ENCODE data around the gene MYL12A. TPM values are rescaled to one million over a fixed set of nuclear protein-coding genes. Genes with fewer than 3 reads are reported as not detected.

The MYL12A gene
- total and polyA plus RNA-seq, 2 donors (not counting 3 experiments of a cell fraction or from before 2014, with no cell fraction given): 597 to 796 TPM

- H3K9me1 ChIP-seq (replicated peaks; ENCODE audit: control insufficient read depth, extremely low read depth, insufficient read depth, low read length): no peaks in the 10 kb centered on the region
- no TSS peak for BruUV-seq (replicated peaks)
- no peak for TF ChIP-seq MYC (IDR thresholded peaks at IDR 0.05; ENCODE audit: low read depth, low read length)
- no peaks in the 10 kb centered on the region for H3K36me3 ChIP-seq (ENCODE audit: control insufficient read depth in 2 of 2, extremely low read depth in 1 of 2, insufficient read depth in 2 of 2, low read length in 2 of 2)
- DNase-seq (ENCODE audit: low read depth, low spot score) (no peak), FAIRE-seq (no peak)
- H3K27ac ChIP-seq (ENCODE audit: insufficient read depth, low read depth, low read length): no peak overlapping the region
- no peak overlapping the region for H3K4me3 ChIP-seq (replicated peaks in 1 of 3; ENCODE audit: insufficient read depth in 1 of 3, low read depth in 1 of 3, low read length in 3 of 3)
- H3K9ac ChIP-seq (replicated peaks; ENCODE audit: extremely low read depth, insufficient read depth, low read length): no peak overlapping the region
- no peaks in the 10 kb centered on the region for H4K20me1 ChIP-seq (replicated peaks; ENCODE audit: control insufficient read depth, extremely low read depth, insufficient read depth, low read length)
- H3K4me1 ChIP-seq (ENCODE audit: control insufficient read depth, extremely low read depth, insufficient read depth, low read length): no peaks in the 10 kb centered on the region
- no peaks in the 10 kb centered on the region for H3K9me3 ChIP-seq (replicated peaks; ENCODE audit: control insufficient read depth, insufficient read depth, low read length)
- ChIA-PET POLR2A (no interaction called here), CTCF (interaction anchor here (1.2 to 1.3 kb wide), 2 partner anchors 22 to 361 kb away, joined by 3 to 4 read pairs; no protein-coding TSS in a partner anchor)
- dilution Hi-C loops (cut with MboI; ENCODE audit: extremely low pct_ligation_motif_present, low sequenced_read_pairs) (no loop called here), intact Hi-C loops (cut with micrococcal nuclease) (no loop called here)
- no peak overlapping the region for H2AFZ ChIP-seq (ENCODE audit: low read depth, low read length)
- peaks cover 0 to 7% of the 10 kb centered on the region in 2 experiments for H3K27me3 ChIP-seq (ENCODE audit: control insufficient read depth in 2 of 2, insufficient read depth in 2 of 2, low read length in 2 of 2)
- no peak overlapping the region for H3K4me2 ChIP-seq (ENCODE audit: insufficient read depth, low read length)
- H3K79me2 ChIP-seq (ENCODE audit: control insufficient read depth, insufficient read depth, low read length): no peaks in the 10 kb centered on the region
These were observed 57.2 kb downstream of the MYL12A start for GRCh38 chr18:3304832-3305231.

GRCh38 chr18:3305354-3305762, 57.8 kb downstream of the MYL12A start:
- no peak overlapping the region for H3K27ac ChIP-seq (ENCODE audit: insufficient read depth, low read depth, low read length)
- DNase-seq (ENCODE audit: low read depth, low spot score): peak; percentile 21
- no peak for FAIRE-seq

More at GRCh38 chr18:3305354-3305762, 57.8 kb downstream of the MYL12A start:
- Histone ChIP-seq H3K4me1 (ENCODE audit: control insufficient read depth, extremely low read depth, insufficient read depth, low read length) (no peaks in the 10 kb centered on the region), H3K9me1 (replicated peaks; ENCODE audit: control insufficient read depth, extremely low read depth, insufficient read depth, low read length) (no peaks in the 10 kb centered on the region), H3K27me3 (ENCODE audit: control insufficient read depth in 2 of 2, insufficient read depth in 2 of 2, low read length in 2 of 2) (peaks cover 0 to 5% of the 10 kb centered on the region in 2 experiments), H3K79me2 (ENCODE audit: control insufficient read depth, insufficient read depth, low read length) (no peaks in the 10 kb centered on the region), H2AFZ (ENCODE audit: low read depth, low read length) (no peak overlapping the region), H3K4me2 (ENCODE audit: insufficient read depth, low read length) (no peak overlapping the region), H3K9ac (replicated peaks; ENCODE audit: extremely low read depth, insufficient read depth, low read length) (no peak overlapping the region), H3K9me3 (replicated peaks; ENCODE audit: control insufficient read depth, insufficient read depth, low read length) (no peaks in the 10 kb centered on the region), H4K20me1 (replicated peaks; ENCODE audit: control insufficient read depth, extremely low read depth, insufficient read depth, low read length) (no peaks in the 10 kb centered on the region), H3K36me3 (ENCODE audit: control insufficient read depth in 2 of 2, extremely low read depth in 1 of 2, insufficient read depth in 2 of 2, low read length in 2 of 2) (no peaks in the 10 kb centered on the region), H3K4me3 (replicated peaks in 1 of 3; ENCODE audit: insufficient read depth in 1 of 3, low read depth in 1 of 3, low read length in 3 of 3) (no peak overlapping the region)
- CTCF ChIA-PET: interaction anchor here (0.6 to 1.3 kb wide), 2 partner anchors 14 to 361 kb away, joined by 3 to 4 read pairs; no protein-coding TSS in a partner anchor
- POLR2A ChIA-PET: no interaction called here
- TF ChIP-seq JUN (IDR thresholded peaks at IDR 0.05; ENCODE audit: borderline replicate concordance, insufficient read depth, insufficient read length, low read depth) (no peak), POLR2AphosphoS5 (IDR thresholded peaks at IDR 0.05; ENCODE audit: insufficient read depth, low read depth, low read length) (peak; percentile 27)
- intact Hi-C loops (cut with micrococcal nuclease) (no loop called here), dilution Hi-C loops (cut with MboI; ENCODE audit: extremely low pct_ligation_motif_present, low sequenced_read_pairs) (no loop called here)
- no TSS peak for BruUV-seq (replicated peaks)

Other genes with a start within 250 kb of the MYL12A start
- 21.8 and 24.4 TPM in 2 replicates for gene LPIN2, start 234.7 kb upstream of the MYL12A start, total RNA-seq
- gene LPIN2, start 234.7 kb upstream of the MYL12A start, polyA plus RNA-seq: 11.1 and 14.7 TPM in 2 replicates
- not detected in 2 replicates for gene MYOM1, start 27.8 kb upstream of the MYL12A start, total RNA-seq
- 0.05 and 0.08 TPM in 2 replicates for gene MYOM1, start 27.8 kb upstream of the MYL12A start, polyA plus RNA-seq
- 634 and 638 TPM in 2 replicates for gene MYL12B, start 14.3 kb downstream of the MYL12A start, total RNA-seq
- 681 and 724 TPM in 2 replicates for gene MYL12B, start 14.3 kb downstream of the MYL12A start, polyA plus RNA-seq
- gene TGIF1, start 202.4 kb downstream of the MYL12A start, total RNA-seq: 71.1 and 75.6 TPM in 2 replicates
- 95.8 and 96.6 TPM in 2 replicates for gene TGIF1, start 202.4 kb downstream of the MYL12A start, polyA plus RNA-seq